ENCODE results near the gene TTC28.

DNA sequence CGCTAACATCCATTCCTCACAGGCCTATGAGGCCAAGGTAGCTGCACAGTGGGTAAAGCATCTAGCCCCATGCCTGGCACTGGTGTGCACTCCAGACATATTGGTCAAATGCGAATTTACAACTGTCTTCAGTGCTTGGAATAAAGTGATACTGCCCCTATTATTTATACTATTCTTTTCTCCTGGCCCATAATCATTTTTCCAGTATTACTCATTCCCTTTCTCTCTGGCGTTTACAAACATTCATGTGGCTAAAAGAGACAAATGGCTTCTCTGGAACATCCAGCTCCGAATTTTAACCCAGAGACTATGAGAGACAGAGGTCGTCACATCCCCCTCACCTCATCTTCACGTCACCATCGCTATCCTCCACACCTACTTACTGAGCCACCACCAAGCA lies 673.4 kb downstream of the TTC28 start:
- TF ChIP-seq POLR2A (IDR thresholded peaks at IDR 0.05) = no peak
- TF ChIP-seq, protein P1, sequence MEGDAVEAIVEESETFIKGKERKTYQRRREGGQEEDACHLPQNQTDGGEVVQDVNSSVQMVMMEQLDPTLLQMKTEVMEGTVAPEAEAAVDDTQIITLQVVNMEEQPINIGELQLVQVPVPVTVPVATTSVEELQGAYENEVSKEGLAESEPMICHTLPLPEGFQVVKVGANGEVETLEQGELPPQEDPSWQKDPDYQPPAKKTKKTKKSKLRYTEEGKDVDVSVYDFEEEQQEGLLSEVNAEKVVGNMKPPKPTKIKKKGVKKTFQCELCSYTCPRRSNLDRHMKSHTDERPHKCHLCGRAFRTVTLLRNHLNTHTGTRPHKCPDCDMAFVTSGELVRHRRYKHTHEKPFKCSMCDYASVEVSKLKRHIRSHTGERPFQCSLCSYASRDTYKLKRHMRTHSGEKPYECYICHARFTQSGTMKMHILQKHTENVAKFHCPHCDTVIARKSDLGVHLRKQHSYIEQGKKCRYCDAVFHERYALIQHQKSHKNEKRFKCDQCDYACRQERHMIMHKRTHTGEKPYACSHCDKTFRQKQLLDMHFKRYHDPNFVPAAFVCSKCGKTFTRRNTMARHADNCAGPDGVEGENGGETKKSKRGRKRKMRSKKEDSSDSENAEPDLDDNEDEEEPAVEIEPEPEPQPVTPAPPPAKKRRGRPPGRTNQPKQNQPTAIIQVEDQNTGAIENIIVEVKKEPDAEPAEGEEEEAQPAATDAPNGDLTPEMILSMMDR (IDR thresholded peaks at IDR 0.05) = no peak
